NOMO-1 (cell line): ENCODE results near the gene GZF1.

Source experiments
- DNase-seq, 2 experiments: peaks; one replicate each; lab custom pipeline; 2025; ENCODE audit not compliant: unreplicated experiment in 2 of 2; lab: John Stamatoyannopoulos, UW

The GZF1 gene

GRCh38 chr20:23404196-23404595, 42.2 kb downstream of the GZF1 start:
- DNase-seq: no peak

GRCh38 chr20:23406880-23407279, 44.9 kb downstream of the GZF1 start:
- DNase-seq: no peak

- no peak for DNase-seq
These were observed 45.9 kb downstream of the GZF1 start for GRCh38 chr20:23407781-23408464.

GRCh38 chr20:23408957-23409356, 47.0 kb downstream of the GZF1 start:
- no peak for DNase-seq

- DNase-seq: no peak
These were observed 47.8 kb downstream of the GZF1 start for GRCh38 chr20:23409800-23410199.

- DNase-seq: no peak
These were observed 49.1 kb downstream of the GZF1 start for GRCh38 chr20:23410916-23411695.

GRCh38 chr20:23412026-23412425, 50.0 kb downstream of the GZF1 start:
- no peak for DNase-seq

GRCh38 chr20:23413862-23414422, 52.0 kb downstream of the GZF1 start:
- no peak for DNase-seq

GRCh38 chr20:23414526-23415188, 52.7 kb downstream of the GZF1 start:
- DNase-seq: no peak

- no peak for DNase-seq
These were observed 53.6 kb downstream of the GZF1 start for GRCh38 chr20:23415555-23415954.

GRCh38 chr20:23415959-23416583, 54.1 kb downstream of the GZF1 start:
- DNase-seq: no peak

- no peak for DNase-seq
These were observed 55.9 kb downstream of the GZF1 start for GRCh38 chr20:23417861-23418260.

- DNase-seq: no peak
These were observed 57.6 kb downstream of the GZF1 start for GRCh38 chr20:23419657-23419994.

GRCh38 chr20:23419995-23420901, 58.3 kb downstream of the GZF1 start:
- DNase-seq: peak; percentile 29 to 45

GRCh38 chr20:23420943-23421931, 59.3 kb downstream of the GZF1 start, which contains the start of gene NAPB:
Gene NAPB (minus strand): TSS chr20:23421488. CDS start chr20:23421402, 86 bp downstream.
- peak; percentile 89 to 97 for DNase-seq
